ENCODE data around the gene IER5. TPM values are rescaled to one million over a fixed set of nuclear protein-coding genes. Genes with fewer than 3 reads are reported as not detected.

Gene IER5
- total RNA-seq, 1 donor from 2014 or later: 16.4 TPM

GRCh38 chr1:181077576-181078242 lies 10.8 kb upstream of the IER5 start:
- DNase-seq: no peak

GRCh38 chr1:181079382-181079781 lies 9.1 kb upstream of the IER5 start:
- DNase-seq: no peak

- no peak for DNase-seq
Observed at GRCh38 chr1:181079920-181080319, 8.6 kb upstream of the IER5 start.

DNA sequence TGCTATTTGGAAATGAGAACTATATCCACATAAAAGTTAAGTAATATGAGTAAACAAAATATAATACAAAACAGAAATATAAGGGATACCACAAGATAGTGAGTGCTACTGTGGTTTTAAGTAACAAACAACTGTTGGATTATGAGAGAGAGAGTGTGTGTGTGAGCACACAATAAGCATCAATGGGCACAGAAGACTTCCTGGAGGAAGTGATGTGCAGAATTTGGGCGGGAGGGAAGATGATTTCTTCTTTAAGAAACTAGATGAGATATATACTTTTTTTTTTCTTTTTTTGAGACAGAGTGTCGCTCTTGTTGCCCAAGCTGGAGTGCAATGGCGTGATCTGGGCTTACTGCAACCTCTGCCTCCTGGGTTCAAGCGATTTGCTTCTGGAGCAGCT lies 7.9 kb upstream of the IER5 start:
- no peak for DNase-seq

GRCh38 chr1:181081395-181081794 lies 7.1 kb upstream of the IER5 start:
- no peak for DNase-seq

- no peak for DNase-seq
Observed at GRCh38 chr1:181083842-181084605, 4.5 kb upstream of the IER5 start.

- no peak for DNase-seq
Observed at GRCh38 chr1:181084606-181084969, 3.9 kb upstream of the IER5 start.

DNA sequence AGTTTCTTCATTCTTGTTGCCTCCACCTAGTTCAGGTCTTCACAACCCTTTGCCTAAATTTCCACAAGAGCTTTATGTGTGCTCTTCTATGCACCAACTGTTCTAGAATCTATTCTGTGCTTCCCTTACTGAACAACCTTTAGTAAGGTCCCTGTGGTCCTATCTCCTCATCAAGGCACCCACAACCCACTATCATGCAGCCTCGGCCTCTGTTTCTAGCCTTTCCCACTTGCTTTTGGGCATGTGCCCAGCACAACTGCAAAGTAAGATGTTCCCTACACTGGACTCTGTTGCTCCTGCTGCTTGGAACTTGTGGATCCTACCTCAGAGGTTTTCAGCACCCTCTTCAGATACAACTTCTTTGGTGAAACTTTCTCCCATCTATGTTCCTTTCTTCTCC lies 2.4 kb upstream of the IER5 start:
- DNase-seq: no peak

DNA sequence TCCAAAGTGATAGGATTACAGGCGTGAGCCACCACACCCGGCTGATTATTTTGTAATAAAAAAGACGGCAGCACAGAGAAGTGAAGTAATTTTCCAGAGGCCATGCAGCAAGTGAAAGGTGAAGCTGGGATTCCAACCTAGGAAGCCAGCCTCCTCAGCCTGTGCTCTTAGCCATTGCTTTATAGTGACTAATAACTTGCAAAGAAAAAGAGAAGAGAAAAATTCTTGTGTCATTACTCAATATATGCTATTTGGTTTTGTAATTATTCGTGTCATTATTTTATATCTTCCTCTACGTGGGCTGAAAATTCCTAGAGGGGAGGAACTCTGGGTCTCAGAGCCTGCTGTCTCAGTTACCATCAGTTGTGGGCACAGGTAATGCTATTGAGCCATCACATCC lies 1.6 kb upstream of the IER5 start:
- DNase-seq: no peak

- DNase-seq: no peak
Observed at GRCh38 chr1:181087400-181087901, 1.0 kb upstream of the IER5 start.

DNA sequence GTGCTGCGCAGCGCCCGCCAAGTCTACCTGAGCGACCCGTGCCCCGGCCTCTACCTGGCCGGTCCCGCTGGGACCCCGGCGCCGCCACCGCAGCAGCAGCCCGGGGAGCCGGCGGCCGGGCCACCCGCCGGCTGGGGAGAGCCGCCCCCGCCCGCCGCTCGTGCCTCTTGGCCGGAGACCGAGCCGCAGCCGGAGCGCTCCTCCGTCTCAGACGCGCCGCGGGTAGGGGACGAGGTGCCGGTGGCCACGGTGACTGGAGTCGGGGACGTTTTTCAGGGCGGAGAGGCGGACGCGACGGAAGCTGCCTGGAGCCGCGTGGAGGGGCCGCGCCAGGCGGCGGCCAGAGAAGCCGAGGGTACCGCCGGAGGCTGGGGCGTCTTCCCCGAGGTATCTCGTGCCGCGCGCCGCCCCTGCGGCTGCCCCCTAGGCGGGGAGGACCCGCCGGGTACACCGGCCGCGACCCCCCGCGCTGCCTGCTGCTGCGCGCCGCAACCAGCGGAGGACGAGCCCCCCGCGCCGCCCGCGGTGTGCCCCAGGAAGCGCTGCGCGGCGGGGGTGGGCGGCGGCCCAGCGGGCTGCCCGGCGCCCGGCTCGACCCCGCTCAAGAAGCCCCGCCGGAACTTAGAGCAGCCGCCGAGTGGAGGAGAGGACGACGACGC lies 646 bp downstream of the IER5 start:
- no peak for DNase-seq

DNA sequence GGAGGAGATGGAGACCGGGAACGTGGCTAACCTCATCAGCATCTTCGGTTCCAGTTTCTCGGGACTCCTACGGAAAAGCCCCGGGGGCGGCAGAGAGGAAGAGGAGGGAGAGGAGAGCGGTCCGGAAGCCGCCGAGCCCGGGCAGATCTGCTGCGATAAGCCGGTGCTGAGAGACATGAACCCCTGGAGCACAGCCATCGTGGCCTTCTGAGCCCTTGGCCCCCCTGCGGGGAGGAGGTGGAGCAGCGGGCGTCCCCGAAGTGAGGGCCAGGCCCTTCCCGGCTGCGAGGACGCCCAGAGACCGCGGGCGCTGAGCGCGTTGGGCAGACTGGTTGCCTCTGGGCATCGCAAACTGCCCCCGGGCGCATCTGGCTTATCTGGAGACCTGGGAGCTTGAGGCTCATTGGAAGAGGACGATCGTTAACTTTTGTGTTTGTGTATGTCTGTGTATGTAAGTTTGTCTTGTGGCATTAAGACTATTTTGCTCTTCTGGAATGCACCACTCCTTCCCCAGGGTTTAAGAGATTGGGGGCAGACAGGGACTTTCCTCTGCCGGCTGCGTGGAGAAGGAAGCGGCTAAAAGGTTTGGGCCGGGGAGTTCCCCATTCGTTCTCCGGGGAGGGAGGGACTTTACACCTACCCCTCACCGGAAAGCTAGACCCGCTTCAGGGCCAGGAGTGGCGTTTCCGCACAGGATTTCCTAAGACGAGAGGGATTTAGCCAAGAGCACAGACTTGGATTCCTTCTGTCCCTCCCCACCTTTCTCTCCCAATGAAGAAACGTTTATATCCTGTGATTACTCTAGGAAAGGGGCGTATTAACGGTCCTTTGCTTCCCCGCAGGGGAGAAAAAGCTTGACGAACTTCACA lies 1.4 kb downstream of the IER5 start:
- DNase-seq: peak; percentile 58

DNA sequence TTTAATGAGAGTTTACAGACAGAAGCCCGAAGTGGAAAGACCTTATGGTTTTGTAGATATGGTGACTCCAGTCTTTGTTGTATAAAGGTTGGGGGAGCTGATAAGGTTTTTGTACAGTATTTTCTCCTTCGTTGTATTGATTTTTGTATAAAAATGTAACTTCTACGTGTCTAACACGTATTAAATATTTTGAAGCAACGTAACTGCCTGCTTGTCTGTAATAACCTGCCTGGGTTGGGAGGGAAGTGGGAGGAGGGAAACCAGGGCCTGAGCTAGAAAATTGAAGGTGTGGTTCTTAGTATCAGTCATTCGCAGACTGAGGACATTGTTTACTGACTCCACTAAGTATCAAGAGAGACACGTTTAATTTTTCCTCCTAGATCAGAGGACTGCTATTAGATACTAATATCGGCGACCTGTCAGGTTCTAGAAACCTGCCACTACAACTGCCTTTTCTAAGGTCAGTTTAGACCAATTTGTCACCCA lies 2.2 kb downstream of the IER5 start:
- no peak for DNase-seq

DNA sequence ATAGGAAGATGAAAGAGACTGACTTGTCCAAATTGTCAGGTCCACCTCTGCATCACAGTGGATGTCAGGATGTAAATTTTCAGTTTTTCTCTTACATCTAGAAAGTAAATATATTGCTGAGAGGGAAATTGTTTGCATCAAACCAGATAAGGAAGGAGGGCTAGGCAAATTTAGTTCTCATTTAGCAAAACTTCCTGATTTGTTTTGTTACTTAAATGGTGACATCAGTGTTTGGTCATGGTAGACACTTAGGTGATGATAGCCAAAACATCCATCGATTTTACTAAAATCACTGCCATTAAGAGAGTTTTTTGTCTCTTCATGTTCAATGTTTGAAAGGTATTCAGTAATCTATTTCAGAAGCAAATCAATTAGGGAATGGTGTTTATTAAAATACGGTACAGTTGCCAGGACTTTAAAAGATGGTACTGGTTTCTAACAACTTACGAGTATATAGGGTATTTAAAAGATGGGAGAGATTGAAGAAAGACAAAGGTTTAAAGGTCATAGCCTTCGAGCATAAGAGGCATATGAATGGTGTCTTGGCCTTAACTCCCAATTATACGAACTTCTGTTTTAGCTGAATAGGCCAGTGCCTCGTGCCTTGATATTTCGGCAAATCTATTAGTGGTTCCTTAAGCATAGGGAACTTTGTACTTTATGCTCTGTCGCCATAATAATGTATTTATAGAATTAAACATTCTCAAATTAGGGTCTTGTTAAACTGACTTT lies 3.0 kb downstream of the IER5 start:
- DNase-seq: no peak

DNA sequence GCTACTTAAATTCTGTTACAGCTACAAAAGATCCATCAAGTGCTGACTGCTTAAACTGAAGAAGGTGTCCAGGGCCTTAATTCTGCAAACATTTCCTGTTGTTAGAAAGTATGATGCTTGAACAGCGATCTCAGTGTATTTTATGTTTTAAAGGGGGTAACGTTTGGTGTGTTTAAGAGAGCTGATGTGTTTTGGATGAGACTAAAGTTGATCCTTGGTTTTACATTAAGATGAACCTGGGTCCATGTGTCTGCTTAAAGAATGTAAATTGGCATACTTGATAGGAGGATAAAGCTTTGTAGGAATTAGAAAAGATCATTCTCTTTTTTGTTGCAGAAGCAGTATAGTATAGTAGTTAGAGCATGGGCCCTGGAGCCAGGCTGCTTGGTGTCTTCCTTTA lies 3.6 kb downstream of the IER5 start:
- DNase-seq: no peak

DNA sequence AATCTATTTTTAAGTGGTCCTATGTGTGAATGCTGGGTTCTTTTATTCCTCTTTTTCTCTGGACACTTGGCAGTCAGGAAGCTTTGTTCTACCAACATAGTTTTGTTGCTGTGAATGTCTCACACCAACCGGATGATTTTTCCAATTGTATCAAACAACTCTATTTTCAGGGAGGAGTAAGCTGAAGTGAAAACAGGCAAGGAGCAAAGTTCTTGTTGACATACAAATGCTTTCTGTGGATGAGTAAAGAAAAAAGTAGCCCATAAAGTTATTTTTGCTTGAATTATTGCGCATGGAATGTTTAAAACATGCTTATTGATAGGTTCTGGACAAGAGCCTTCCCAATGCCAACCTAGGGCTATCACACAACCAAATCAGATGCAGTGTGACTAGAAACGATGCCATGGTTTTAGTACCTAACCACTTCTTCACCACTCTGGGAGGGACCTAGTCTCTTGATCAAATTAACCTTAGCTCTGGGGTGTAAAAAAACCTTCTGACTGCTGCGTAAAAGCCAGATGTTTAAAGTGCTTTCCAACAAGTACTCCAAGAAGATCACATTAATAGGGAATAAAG lies 4.5 kb downstream of the IER5 start:
- DNase-seq: no peak

- no peak for DNase-seq
Observed at GRCh38 chr1:181094416-181095212, 6.1 kb downstream of the IER5 start.

- DNase-seq: no peak
Observed at GRCh38 chr1:181095260-181095659, 6.8 kb downstream of the IER5 start.

GRCh38 chr1:181095763-181096184 lies 7.3 kb downstream of the IER5 start:
- peak; percentile 78 for DNase-seq

- no peak for DNase-seq
Observed at GRCh38 chr1:181097242-181097641, 8.7 kb downstream of the IER5 start.

Measured in skin of body (tissue), 2 donors.